Activated CD4-positive, alpha-beta T cell treated with anti-CD3 and anti-CD28 coated beads, Interleukin-2, amount 50 U/mL, for 24 hours (primary cell): ENCODE measurements around the gene CXorf65.

Source experiments
- DNase-seq, 2 donors: peaks; one replicate each; pipeline ENCODE4 v3.0.0-alpha.2; 2020; ENCODE audit warnings: low read depth in 1 of 2, low spot score in 1 of 2

The CXorf65 gene

DNA sequence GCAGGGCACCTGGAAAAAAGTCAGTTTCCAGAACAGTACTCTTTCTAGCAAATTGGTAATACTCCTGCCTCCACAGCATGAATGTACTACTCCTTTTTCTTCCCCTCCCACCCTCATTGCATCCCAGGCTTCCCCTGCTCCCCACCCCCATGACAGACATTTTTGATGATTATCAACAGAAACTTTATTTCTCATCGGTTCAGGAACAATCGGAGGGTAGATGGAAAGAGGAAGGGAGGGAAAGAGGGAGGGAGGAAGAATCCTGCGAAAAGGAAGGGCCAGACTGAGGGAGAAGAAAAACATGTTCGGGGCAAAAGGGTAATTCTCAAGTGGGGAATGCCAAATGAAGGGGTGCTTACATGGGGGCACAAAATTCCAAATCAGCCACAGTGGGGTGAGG lies 705 bp upstream of the CXorf65 start:
- no peak for DNase-seq

DNA sequence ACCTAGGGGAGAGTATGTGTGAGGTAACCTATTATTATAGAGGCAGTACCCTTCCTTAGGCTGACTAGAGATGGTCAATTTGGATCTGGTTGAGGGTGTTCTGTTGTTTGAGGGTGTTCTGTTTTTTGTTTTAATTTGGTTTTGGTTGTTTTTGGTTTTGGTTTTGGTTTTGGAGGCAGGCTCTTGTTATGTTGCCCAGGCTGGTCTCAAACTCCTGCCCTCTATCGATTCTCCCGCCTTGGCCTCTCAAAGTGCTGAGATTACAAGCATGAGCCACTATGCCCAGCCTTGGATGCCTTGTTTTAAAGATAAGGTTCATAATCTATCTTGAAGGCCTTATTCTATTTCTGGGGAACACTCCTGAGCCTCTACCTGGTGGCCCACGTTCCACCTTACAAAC lies 912 bp downstream of the CXorf65 start:
- DNase-seq: no peak

DNA sequence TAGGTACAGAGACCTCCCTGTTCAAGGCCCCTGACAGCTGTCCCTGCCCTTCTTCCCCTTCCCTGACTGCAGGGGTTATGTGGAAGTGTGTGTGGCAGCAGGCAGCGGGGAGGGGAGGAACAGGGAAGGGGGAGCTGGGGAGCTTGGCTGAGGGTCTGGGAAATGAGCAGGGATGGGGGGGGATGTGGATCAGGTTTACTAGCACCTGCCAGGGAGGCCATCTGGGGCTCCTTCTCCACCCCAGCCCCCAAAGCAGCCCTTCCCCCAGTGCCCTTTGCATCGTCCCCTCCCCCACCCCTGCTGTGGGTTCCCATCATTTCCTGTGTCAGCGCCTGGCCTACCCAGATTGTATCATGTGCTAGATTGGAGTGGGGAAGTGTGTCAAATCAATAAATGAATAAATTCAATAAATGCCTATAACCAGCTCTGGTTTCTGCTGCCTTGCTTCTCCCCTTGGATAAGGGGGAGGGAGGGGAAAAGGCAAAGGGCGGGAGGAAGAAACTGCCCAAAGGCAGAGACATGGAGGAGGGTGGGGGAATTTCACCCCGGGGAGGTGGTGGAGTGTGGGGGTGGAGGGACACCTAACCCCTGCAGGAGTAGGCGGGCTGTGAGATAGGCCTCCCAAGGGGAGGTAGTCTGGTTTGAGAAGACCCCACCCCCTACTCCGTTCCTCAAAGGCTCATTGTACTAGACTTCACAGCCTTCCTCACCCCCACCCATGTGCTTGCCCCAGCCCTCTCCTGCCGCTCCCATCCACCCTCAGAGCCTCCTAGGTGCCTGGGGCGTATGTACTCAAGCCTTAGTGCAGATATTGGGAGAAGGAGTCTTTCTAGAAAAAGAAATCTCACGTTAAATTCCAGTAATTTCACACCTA lies 3.2 kb downstream of the CXorf65 start:
- no peak for DNase-seq

DNA sequence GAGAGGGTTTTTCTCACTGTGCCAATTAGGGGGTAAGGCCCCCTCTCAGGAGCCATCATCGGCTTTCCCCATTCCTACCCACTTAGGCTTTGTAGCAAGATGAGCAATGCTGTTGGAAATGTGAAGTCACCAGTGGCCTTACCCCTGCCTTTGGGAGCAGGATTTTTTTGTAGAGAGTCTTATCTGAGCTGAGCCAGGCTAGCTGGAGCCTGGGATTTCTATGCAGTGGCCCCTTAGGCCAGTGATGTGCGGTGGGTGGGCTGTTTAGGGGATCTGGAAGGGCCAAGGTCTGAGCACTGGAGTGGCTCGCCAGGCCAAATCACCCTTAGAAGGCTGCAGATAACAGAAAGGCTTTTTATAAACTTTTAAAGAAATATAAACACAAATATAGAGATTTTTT lies 4.2 kb downstream of the CXorf65 start:
- DNase-seq: no peak

DNA sequence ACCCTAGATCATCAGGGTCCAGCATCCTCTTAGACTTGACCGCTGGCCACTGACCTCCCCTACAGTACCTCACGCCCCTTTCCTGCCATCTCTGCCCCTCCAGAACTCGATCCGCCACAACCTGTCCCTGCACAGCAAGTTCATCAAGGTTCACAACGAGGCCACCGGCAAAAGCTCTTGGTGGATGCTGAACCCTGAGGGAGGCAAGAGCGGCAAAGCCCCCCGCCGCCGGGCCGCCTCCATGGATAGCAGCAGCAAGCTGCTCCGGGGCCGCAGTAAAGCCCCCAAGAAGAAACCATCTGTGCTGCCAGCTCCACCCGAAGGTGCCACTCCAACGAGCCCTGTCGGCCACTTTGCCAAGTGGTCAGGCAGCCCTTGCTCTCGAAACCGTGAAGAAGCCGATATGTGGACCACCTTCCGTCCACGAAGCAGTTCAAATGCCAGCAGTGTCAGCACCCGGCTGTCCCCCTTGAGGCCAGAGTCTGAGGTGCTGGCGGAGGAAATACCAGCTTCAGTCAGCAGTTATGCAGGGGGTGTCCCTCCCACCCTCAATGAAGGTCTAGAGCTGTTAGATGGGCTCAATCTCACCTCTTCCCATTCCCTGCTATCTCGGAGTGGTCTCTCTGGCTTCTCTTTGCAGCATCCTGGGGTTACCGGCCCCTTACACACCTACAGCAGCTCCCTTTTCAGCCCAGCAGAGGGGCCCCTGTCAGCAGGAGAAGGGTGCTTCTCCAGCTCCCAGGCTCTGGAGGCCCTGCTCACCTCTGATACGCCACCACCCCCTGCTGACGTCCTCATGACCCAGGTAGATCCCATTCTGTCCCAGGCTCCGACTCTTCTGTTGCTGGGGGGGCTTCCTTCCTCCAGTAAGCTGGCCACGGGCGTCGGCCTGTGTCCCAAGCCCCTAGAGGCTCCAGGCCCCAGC lies 5.7 kb downstream of the CXorf65 start:
- DNase-seq: no peak

DNA sequence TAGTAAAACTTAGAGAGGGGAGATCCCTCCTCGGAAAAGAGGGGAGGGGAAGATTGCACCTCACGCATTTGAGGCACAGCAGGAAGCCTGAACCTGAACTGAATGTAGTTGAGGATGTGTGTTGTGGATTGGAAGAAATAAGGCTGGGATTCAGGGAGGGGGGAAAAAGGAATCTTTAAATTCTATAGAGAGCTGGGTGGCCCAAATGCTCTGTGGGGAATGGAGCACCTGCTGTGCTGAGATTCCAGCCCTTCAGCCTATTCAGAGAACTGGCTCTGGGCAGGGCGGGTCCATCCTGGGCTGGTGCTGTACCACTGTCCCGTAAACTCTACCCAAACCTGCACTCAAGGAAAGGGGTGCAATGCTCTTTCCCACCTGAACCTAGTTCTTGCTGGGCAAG lies 6.8 kb downstream of the CXorf65 start:
- no peak for DNase-seq

DNA sequence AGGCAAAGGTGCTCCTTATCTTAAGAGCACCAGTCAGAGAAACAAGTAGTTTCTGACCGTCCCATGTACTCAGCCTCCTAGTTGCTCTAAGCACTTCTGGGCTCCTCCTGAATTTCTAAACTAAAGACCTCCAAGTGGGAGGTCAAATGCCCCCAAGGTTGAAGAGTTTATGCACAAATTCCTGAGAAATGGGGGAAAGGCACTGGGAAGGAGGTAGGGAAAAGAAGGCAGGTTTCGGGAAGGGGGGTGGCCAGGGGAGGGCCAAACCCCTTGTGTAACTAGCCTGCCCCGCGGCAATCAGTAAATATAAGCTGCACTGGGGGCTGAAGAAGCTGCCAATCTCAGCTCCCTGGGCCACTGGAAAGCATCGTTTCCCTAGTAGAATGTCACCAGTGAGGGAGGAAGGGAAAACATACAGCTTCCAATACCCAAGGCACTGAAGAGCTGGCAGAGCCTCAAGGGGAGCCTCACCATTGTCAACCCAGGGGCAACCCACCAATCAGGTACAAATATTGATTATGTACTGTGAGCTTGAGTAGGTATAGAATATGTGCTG lies 7.5 kb downstream of the CXorf65 start:
- no peak for DNase-seq

DNA sequence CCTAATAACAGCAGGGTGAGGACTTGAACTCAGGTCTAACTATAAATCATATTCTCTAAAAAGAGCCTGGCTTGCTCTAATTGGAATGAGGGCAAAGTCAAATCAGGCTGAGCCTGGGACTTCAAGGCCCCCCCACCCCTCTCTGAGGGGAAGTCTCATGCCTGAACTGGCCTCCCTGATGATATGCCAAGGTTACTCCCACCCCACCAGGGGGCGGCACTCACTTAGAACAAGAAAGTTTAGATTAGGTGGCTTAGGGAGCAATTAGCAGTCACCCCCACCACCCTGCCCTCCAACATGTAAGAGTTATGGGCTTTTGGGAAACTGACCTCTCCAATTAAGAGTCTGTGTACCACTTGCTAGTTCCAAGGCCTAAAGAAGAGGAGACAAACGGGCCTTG lies 8.2 kb downstream of the CXorf65 start:
- peak in 1 of 2 donors; percentile 55 for DNase-seq

DNA sequence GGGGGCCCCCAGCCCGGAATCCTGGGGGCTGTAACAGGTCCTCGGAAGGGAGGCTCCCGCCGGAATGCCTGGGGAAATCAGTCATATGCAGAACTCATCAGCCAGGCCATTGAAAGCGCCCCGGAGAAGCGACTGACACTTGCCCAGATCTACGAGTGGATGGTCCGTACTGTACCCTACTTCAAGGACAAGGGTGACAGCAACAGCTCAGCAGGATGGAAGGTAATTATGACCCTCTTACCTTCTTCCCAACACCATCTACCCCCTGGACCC lies 9.8 kb downstream of the CXorf65 start:
- DNase-seq: no peak

DNA sequence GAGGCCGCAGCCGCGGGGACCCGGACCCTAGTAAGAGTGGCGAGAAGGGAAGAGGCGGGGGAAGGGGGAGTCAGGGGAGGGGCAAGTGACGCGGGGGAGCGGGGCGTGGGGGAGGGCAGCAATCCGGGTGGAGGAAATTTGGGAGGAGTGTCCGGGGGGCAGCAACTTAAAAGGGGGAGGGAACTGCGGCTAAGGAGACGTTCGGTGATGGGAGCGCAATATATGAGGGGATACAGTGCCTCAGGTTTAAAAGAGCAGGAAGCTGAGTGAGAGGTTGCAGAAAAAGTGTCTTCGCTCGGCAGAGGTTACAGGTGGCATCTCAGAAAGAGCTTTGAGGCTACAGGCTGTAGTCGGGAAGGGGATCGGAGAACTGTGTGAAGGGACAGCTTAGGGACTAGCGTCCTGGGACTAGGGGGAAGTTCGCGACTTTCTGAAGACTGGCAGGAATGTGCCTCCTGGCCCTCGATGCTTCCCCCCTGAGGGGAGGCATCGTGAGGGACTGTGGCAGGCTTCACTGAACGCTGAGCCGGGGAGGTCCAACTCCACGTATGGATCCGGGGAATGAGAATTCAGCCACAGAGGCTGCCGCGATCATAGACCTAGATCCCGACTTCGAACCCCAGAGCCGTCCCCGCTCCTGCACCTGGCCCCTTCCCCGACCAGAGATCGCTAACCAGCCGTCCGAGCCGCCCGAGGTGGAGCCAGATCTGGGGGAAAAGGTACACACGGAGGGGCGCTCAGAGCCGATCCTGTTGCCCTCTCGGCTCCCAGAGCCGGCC lies 10.4 kb downstream of the CXorf65 start:
- no peak for DNase-seq

DNA sequence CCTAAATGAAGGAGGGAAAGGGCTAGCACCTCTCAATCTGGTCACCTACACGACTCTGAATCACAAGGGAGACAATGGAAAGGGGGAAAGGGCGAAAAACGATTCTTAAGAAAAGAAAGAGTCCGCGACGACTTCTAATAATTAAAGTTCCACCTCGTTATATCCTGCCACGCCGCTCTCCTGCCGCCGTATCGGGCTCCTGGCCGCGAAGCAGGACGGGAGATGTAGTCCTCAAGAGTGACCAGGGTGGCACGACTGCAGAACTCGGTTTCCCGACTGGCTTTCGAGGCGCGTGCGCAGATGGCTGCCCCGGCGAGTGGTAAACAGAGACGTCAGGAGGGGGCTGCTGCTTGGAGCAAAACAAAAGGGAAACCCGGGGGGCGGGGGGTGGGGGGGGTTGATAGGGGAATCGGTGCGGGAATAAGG lies 11.0 kb downstream of the CXorf65 start, which contains the start of gene FOXO4:
FOXO4 (plus strand) TSS at position 297 of the 426 bp plus-strand sequence. CDS start 678 bp downstream, outside the sequence.
- peak; percentile 64 to 78 for DNase-seq

DNA sequence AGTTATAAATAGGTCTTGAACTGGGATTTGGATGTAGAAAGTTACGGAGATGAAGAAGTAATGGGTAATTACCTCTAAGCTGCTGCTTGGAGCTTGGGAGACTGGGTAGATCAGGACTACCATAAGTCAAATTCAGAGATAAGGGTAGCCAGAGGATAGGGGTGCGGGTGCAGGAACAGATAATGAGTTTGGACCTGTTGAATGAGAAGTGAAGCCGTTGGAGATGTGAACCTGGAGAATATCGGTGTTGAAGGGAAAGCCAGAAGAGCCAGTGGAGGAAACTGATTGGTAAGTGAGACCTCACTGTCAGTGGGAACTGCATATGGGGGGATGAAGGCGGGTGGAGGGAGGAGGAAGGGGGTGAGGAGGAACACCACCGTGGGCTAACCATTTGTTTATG lies 11.5 kb downstream of the CXorf65 start:
- no peak for DNase-seq

DNA sequence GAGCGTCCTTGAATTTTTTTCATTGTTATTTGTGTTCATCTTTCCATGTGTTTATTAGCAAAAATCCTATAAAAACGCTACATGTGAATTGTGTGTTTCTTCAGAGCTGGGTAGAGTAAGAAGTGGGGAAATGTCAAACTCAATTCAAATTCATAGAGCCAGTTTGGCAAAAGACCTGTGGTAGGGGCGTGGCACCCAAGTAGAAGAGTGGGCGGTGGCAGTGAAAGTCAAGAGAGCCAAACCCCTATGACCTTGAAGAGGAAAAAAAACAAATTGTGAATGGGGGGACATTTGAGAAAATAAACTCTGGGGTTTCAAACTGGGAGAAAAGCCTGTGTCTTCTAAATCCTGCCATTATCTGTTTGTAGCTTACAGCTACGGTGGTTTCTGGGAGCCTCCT lies 15.3 kb downstream of the CXorf65 start:
- no peak for DNase-seq

DNA sequence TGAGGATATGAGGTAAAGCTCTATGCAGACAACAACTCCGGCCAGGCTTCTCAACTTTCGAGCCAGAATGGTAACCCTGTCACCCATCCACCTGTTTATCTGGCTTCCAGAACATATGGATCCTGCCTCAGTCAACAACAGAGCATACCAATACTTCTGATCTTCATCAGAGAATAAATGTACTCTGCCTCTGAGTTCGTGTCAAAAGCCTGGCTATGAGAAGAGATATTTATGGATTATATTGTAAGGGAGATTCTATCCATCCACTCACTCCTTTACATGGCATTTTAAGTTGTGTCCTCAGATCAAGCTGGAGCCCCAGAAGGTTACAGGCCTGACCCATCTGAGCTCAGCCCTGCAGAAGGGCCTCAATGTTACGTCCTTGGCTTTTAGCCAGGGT lies 20.6 kb downstream of the CXorf65 start:
- DNase-seq: no peak

DNA sequence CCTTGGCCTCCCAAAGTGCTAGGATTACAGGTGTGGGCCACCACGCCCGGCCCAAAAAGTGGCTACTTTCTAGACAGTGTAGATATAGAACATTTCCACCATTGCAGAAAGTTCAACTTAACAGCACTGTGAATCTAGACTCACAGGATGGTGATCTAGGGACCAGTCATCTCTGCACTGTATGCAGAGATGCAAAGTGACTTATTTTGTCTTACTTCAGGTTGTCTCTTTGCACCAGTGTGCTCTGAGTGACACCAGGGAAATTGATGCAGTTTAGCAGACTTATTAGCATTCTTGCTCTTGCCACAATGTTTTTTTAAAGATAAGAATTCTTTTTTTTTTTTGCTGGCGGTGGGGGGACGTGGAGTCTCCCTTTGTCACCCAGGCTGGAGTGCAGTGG lies 23.7 kb downstream of the CXorf65 start:
- no peak for DNase-seq

DNA sequence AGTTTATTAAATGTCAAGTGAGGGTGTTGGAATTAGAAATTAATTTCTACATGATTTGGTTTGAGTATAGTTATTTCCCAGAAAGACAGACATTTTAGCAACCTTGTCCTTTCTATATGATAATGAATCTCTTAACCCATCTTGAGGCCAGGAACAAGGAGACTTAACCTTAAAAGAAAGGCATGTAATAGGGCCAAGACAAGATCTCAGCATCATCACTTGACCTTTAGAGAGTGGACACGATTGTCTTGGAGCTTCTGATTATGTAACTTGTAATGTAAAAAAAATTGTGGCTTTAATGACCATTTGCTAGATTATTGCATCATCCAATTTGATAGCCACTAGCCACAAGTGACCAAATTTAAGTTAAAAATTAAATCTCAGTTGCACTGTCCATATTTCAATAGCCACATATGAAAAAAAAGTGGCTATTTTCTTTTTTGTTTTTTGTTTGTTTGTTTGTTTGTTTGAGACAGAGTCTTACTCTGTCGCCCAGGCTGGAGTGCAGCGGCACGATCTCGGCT lies 24.4 kb downstream of the CXorf65 start:
- no peak for DNase-seq

DNA sequence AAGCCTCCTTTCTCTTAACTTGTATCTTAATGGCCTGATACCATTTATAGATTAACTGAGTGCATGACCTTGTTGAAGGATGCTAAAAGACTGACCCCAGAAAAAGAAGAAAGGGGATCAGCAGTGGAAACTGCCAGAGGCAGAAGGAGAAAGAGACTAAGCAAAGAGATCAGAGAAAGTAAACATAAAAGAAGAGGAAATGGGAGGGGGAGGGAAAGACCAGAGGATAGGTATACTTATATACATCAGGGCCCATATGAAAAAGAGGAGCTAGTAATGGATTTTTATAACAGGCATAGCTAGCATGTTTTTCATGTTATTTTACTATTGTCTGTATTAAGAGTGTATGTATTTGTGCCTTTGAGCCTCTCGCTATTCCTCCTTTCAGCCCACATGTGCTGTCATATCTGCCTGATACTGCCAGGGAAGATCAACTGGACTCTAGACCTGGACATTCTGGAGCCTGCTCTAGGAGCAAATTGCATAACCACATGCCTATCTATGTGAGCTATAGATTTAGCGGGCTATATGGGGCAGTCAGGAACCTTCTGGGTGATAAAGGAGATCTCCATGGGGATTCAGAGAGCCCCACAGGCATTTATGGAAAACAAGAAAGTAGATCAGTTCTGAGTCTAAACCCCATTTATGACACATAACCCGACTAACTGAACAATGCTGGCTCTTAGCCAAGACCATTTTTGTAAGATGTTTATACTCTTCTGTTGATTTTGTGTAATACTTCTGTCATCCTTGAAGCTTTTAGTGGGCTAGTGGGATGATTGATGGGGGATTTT lies 25.0 kb downstream of the CXorf65 start:
- DNase-seq: no peak

DNA sequence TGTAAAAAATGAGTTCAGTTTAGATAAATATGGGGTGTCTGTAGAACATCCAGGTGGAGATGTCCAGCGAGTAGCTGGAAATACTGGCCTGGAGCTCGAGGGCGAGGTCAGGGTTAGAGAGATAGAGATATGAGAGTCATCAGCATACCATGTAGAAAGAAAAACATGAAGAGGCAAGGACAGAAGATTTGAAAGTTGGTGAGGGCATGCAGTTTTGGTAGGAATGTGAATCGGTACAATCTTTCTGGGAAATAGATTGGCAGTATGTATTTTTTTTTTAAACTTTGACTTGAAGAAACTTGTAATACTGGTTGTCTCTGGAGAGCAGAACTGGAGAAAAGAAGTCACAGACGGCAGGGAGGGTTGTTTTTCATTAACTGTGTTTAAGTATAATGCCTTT lies 36.0 kb downstream of the CXorf65 start:
- DNase-seq: no peak

DNA sequence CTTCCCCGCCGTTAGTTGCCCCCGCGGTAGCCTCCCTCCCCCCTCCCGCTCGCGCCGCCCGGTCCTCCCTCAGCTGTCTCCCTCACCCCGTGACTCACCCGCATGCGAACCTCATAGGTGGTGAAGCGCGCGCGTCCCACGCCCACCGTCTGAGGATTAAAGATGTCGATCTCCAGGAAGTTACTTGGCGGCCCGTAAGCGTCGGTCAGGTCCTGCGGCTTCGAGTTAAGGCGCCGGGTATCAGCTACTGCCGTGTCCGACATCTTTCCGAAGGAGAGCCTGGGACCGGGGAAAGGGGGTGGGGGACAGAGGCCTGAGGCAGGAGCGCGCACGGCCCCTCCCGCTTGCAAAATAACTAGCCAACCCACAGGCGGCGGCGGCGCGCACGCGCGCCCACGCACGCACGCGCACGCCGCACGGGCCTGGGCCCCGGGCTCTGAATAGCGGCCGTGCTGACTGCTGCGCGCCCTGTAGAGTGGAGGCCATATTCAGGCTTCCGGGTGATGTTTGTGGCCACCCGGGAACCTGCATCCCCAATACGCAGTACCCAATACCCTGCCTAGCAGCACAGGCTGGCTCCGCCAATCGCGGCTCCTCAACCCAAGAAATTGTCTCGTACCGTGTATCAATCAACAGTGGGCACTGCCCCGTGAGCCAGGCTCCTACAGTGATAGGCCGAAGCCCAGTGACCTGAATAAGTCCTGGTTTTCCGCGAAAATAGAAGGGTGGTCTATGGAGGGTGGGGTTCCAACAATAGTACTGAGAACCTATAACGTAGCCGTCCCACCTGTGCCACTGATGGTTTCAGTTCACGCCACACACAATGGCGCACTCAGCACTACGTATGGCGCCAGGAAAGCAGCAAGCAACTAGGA lies 38.3 kb downstream of the CXorf65 start, which contains the start of gene SNX12:
SNX12 (minus strand) TSS at position 291 of the 875 bp plus-strand sequence; CDS start at position 263, 28 bp downstream.
- DNase-seq: peak; percentile 66 to 83
